PC-3 (cell line): Measurements from ENCODE around the gene SLC47A2. TPM values are rescaled to one million over a fixed set of nuclear protein-coding genes. Genes with fewer than 3 reads are reported as not detected.
A peak's percentile ranks its signal among the peaks of the same experiment; 100 is the strongest.

Experiments used
- ATAC-seq: fragments of 200-7000 bp; cut with Tn5 transposase; 2 replicates; pipeline ENCODE4 v1.9.1; 2020; ENCODE audit warnings: mild to moderate bottlenecking, moderate library complexity
- BruUV-seq: library from RNA; stranded (reverse); fragments of 400-500 nt; replicated peaks from 2 replicates; lab custom pipeline; 2021; lab: Mats Ljungman, UMichigan
- CTCF ChIA-PET: fragments of 300-600 bp; sonication (Branson Sonifier 250); formaldehyde crosslinking; loops from one replicate; lab custom pipeline; 2022; ENCODE audit warnings: antibody characterized with exemption; lab: Charles Lee
- POLR2A ChIA-PET: fragments of 300-600 bp; sonication (Branson Sonifier 250); formaldehyde crosslinking; loops from one replicate; lab custom pipeline; 2022; ENCODE audit warnings: antibody characterized with exemption; ENCODE audit not compliant: unreplicated experiment; lab: Charles Lee
- DNase-seq: peaks from one replicate; pipeline ENCODE4 v3.0.0-alpha.2; 2015
- H2AFZ ChIP-seq: fragments of 300-600 bp; sonication (generic); 2 replicates; pipeline ENCODE4 v1.6.0; 2016; ENCODE audit warnings: antibody characterized with exemption, low read length
- H3F3A ChIP-seq: fragments of 300-600 bp; sonication (generic); one replicate; pipeline ENCODE4 v1.6.0; 2017; ENCODE audit warnings: antibody characterized with exemption, low read length, control low read depth, mild to moderate bottlenecking; ENCODE audit not compliant: unreplicated experiment
- H3K27ac ChIP-seq: fragments of 300-600 bp; sonication (generic); 2 replicates; pipeline ENCODE4 v1.5.1; 2016; ENCODE audit warnings: mild to moderate bottlenecking, low read length
- H3K27me3 ChIP-seq: fragments of 300-600 bp; sonication (generic); 2 replicates; pipeline ENCODE4 v1.6.1; 2016; ENCODE audit warnings: low read length, mixed read lengths
- H3K36me3 ChIP-seq: fragments of 300-600 bp; sonication (generic); 2 replicates; pipeline ENCODE4 v1.6.1; 2016; ENCODE audit warnings: low read depth, mixed run types, low read length, mixed read lengths
- H3K4me1 ChIP-seq: fragments of 300-600 bp; sonication (generic); 2 replicates; pipeline ENCODE4 v1.5.1; 2016; ENCODE audit warnings: low read length; ENCODE audit not compliant: insufficient read depth
- H3K4me2 ChIP-seq: fragments of 300-600 bp; sonication (generic); 2 replicates; pipeline ENCODE4 v1.6.0; 2016; ENCODE audit warnings: low read length
- H3K4me3 ChIP-seq: fragments of 300-600 bp; sonication (generic); 2 replicates; pipeline ENCODE4 v1.5.1; 2016; ENCODE audit warnings: mild to moderate bottlenecking, low read length, mixed read lengths
- H3K79me2 ChIP-seq: fragments of 300-600 bp; sonication (generic); 2 replicates; pipeline ENCODE4 v1.6.1; 2017; ENCODE audit warnings: low read length, mixed read lengths
- H3K9ac ChIP-seq: fragments of 300-600 bp; sonication (generic); 2 replicates; pipeline ENCODE4 v1.6.0; 2016; ENCODE audit warnings: mild to moderate bottlenecking, low read length
- H3K9me2 ChIP-seq: fragments of 300-600 bp; sonication (generic); replicated peaks from 2 replicates; pipeline ENCODE4 v1.6.1; 2016; ENCODE audit warnings: mixed run types, low read length, mixed read lengths
- H3K9me3 ChIP-seq: fragments of 300-600 bp; sonication (generic); 2 replicates; pipeline ENCODE4 v1.6.1; 2016; ENCODE audit warnings: low read length, mixed read lengths
- H4K20me1 ChIP-seq: fragments of 300-600 bp; sonication (generic); 2 replicates; pipeline ENCODE4 v1.6.1; 2016; ENCODE audit warnings: low read length, mixed read lengths
- CTCF ChIP-seq: fragments of 300-600 bp; sonication (generic); conservative IDR thresholded peaks from 2 replicates; pipeline ENCODE4 v1.5.1; 2017; ENCODE audit warnings: antibody characterized with exemption, low read depth, mild to moderate bottlenecking, low read length
- EZH2 ChIP-seq: fragments of 300-600 bp; sonication (generic); IDR thresholded peaks from one replicate; pipeline ENCODE4 v1.6.1; 2017; ENCODE audit warnings: antibody characterized with exemption, mild to moderate bottlenecking, low read length; ENCODE audit not compliant: unreplicated experiment
- EZH2phosphoT487 ChIP-seq: fragments of 300-600 bp; sonication (generic); IDR thresholded peaks from 2 replicates; pipeline ENCODE4 v1.6.1; 2018; ENCODE audit warnings: mild to moderate bottlenecking, antibody characterized with exemption, low read length, borderline replicate concordance
- intact Hi-C: fragments of 100-400 bp; cut with micrococcal nuclease; formaldehyde crosslinking; loops from 2 replicates; pipeline ENCODE4 v1.9.0; 2023
- total RNA-seq: library from RNA; depleted of rRNA; stranded (reverse); fragments of >200 nt; gene quantifications from 2 replicates; pipeline ENCODE4 v1.2.3, GENCODE V29; 2014

SLC47A2 gene
- total RNA-seq, 1 experiment from 2014 or later = not detected

- H3K4me2 ChIP-seq = peak within 1 kb of the TSS; percentile 78
Measured at GRCh38 chr17:19747829-19748806, 31.7 kb upstream of the SLC47A2 start, which contains the start of gene ALDH3A1. TSS of gene ALDH3A1 (minus strand) at chr17:19748298. CDS start at chr17:19745129, 3,169 bp downstream.

GRCh38 chr17:19747159-19747719 lies 30.9 kb upstream of the SLC47A2 start:
- peaks cover 49% of the 10 kb centered on the region for H3K4me1 ChIP-seq
- H4K20me1 ChIP-seq = no peaks in the 10 kb centered on the region
- no peak overlapping the region; the same call in 1 of the 2 replicates for H3K4me3 ChIP-seq
- peak overlapping the region; percentile 67 for H3K9ac ChIP-seq
- no peaks in the 10 kb centered on the region for H3F3A ChIP-seq
- no peak for ATAC-seq
- BruUV-seq = no TSS peak
- H3K9me2 ChIP-seq = no peaks in the 10 kb centered on the region
- TF ChIP-seq EZH2phosphoT487 = no peak
- TF ChIP-seq EZH2 = no peak
- no peak for TF ChIP-seq CTCF
- peak overlapping the region; percentile 78 for H3K4me2 ChIP-seq
- H3K36me3 ChIP-seq = no peaks in the 10 kb centered on the region
- H3K27me3 ChIP-seq = no peaks in the 10 kb centered on the region
- CTCF ChIA-PET = no interaction called here
- POLR2A ChIA-PET = no interaction called here
- no peak overlapping the region for H2AFZ ChIP-seq
- no peaks in the 10 kb centered on the region for H3K9me3 ChIP-seq
- no peak for DNase-seq
- intact Hi-C loops = no loop called here
- H3K79me2 ChIP-seq = no peaks in the 10 kb centered on the region
- peak overlapping the region; percentile 83 for H3K27ac ChIP-seq

More at GRCh38 chr17:19747829-19748806, 31.7 kb upstream of the SLC47A2 start, which contains the start of gene ALDH3A1:
- no peaks in the 10 kb centered on the region for H4K20me1 ChIP-seq
- no peaks in the 10 kb centered on the region for H3K36me3 ChIP-seq
- H3K27ac ChIP-seq = peak within 1 kb of the TSS; percentile 83
- TF ChIP-seq EZH2 = no peak
- ATAC-seq = peak; percentile 50
- intact Hi-C loops = no loop called here
- peaks cover 4% of the 10 kb centered on the region for H3F3A ChIP-seq
- DNase-seq = peak; percentile 96
- no peaks in the 10 kb centered on the region for H3K27me3 ChIP-seq
- TSS peak; percentile 89 for BruUV-seq
- CTCF ChIA-PET = interaction anchor here (0.7 to 1.2 kb wide), 2 partner anchors 15 to 100 kb away, joined by 3 to 4 read pairs; partner anchors contain the start of gene ALDH3A2
- POLR2A ChIA-PET = interaction anchor here (1.0 kb wide), 1 partner anchor 100 kb away, joined by 6 read pairs; the partner anchor contains the start of gene ALDH3A2
- H3K79me2 ChIP-seq = no peaks in the 10 kb centered on the region
- no peaks in the 10 kb centered on the region for H3K9me3 ChIP-seq
- no peaks in the 10 kb centered on the region for H3K9me2 ChIP-seq
- peak within 1 kb of the TSS; percentile 67 for H3K9ac ChIP-seq
- H3K4me1 ChIP-seq = peaks cover 58% of the 10 kb centered on the region
- H2AFZ ChIP-seq = peak within 1 kb of the TSS; percentile 56; the same call in 1 of the 2 replicates
- H3K4me3 ChIP-seq = peak within 1 kb of the TSS; percentile 53

GRCh38 chr17:19746517-19746916 lies 30.1 kb upstream of the SLC47A2 start:
- ATAC-seq = no peak
- Histone ChIP-seq H3K4me1 (peaks cover 44% of the 10 kb centered on the region), H3K9me2 (no peaks in the 10 kb centered on the region), H3K36me3 (no peaks in the 10 kb centered on the region), H2AFZ (no peak overlapping the region), H3K9me3 (no peaks in the 10 kb centered on the region), H3K79me2 (no peaks in the 10 kb centered on the region), H3K4me2 (no peak overlapping the region), H3K27ac (no peak overlapping the region), H3F3A (no peaks in the 10 kb centered on the region), H3K9ac (no peak overlapping the region), H4K20me1 (no peaks in the 10 kb centered on the region), H3K4me3 (no peak overlapping the region), H3K27me3 (no peaks in the 10 kb centered on the region)
- CTCF ChIA-PET = no interaction called here
- BruUV-seq = no TSS peak
- TF ChIP-seq CTCF (no peak), EZH2 (no peak), EZH2phosphoT487 (no peak)
- intact Hi-C loops = no loop called here
- DNase-seq = no peak
- POLR2A ChIA-PET = no interaction called here
